Measurements from ENCODE around the gene CASS4.
"Not testable (repeated sequence)": the region's sequence is repeated elsewhere in the genome, so short reads cannot be mapped to it uniquely, and the experiment has no call there.

CASS4 gene

GRCh38 chr20:56395166-56395565 lies 16.9 kb upstream of the CASS4 start:
- H3K27me3 ChIP-seq (ENCODE audit: control insufficient read depth, insufficient read depth, low read length): no peaks in the 10 kb centered on the region
- H3K9ac ChIP-seq (ENCODE audit: low read length): no peak overlapping the region
- no peak overlapping the region for H3K4me3 ChIP-seq (ENCODE audit: low read length)
- H3K36me3 ChIP-seq (ENCODE audit: control insufficient read depth, insufficient read depth, low read length): peaks cover 4% of the 10 kb centered on the region
- H3K4me1 ChIP-seq (ENCODE audit: control insufficient read depth, insufficient read depth, low read length): peaks cover 7% of the 10 kb centered on the region
- H3K9me3 ChIP-seq (ENCODE audit: control insufficient read depth, low read length): no peaks in the 10 kb centered on the region

GRCh38 chr20:56400001-56400640 lies 11.9 kb upstream of the CASS4 start:
- no peak overlapping the region for H3K9ac ChIP-seq (ENCODE audit: low read length)
- H3K36me3 ChIP-seq (ENCODE audit: control insufficient read depth, insufficient read depth, low read length): peaks cover 4% of the 10 kb centered on the region
- no peaks in the 10 kb centered on the region for H3K27me3 ChIP-seq (ENCODE audit: control insufficient read depth, insufficient read depth, low read length)
- no peaks in the 10 kb centered on the region for H3K4me1 ChIP-seq (ENCODE audit: control insufficient read depth, insufficient read depth, low read length)
- H3K4me3 ChIP-seq (ENCODE audit: low read length): no peak overlapping the region
- H3K9me3 ChIP-seq (ENCODE audit: control insufficient read depth, low read length): no peaks in the 10 kb centered on the region

GRCh38 chr20:56403465-56403864 lies 8.6 kb upstream of the CASS4 start:
- no peaks in the 10 kb centered on the region for H3K36me3 ChIP-seq (ENCODE audit: control insufficient read depth, insufficient read depth, low read length)
- no peak overlapping the region for H3K9ac ChIP-seq (ENCODE audit: low read length)
- no peaks in the 10 kb centered on the region for H3K27me3 ChIP-seq (ENCODE audit: control insufficient read depth, insufficient read depth, low read length)
- H3K4me3 ChIP-seq (ENCODE audit: low read length): no peak overlapping the region
- no peaks in the 10 kb centered on the region for H3K9me3 ChIP-seq (ENCODE audit: control insufficient read depth, low read length)
- no peaks in the 10 kb centered on the region for H3K4me1 ChIP-seq (ENCODE audit: control insufficient read depth, insufficient read depth, low read length)

GRCh38 chr20:56405356-56405755 lies 6.7 kb upstream of the CASS4 start:
- not testable (repeated sequence) for H3K36me3 ChIP-seq (ENCODE audit: control insufficient read depth, insufficient read depth, low read length); H3K27me3 ChIP-seq (ENCODE audit: control insufficient read depth, insufficient read depth, low read length); H3K4me1 ChIP-seq (ENCODE audit: control insufficient read depth, insufficient read depth, low read length); H3K9ac ChIP-seq (ENCODE audit: low read length); H3K9me3 ChIP-seq (ENCODE audit: control insufficient read depth, low read length); H3K4me3 ChIP-seq (ENCODE audit: low read length)

- Histone ChIP-seq H3K27me3 (ENCODE audit: control insufficient read depth, insufficient read depth, low read length) (no peaks in the 10 kb centered on the region), H3K4me3 (ENCODE audit: low read length) (no peak overlapping the region), H3K9me3 (ENCODE audit: control insufficient read depth, low read length) (no peaks in the 10 kb centered on the region), H3K9ac (ENCODE audit: low read length) (no peak overlapping the region), H3K4me1 (ENCODE audit: control insufficient read depth, insufficient read depth, low read length) (no peaks in the 10 kb centered on the region), H3K36me3 (ENCODE audit: control insufficient read depth, insufficient read depth, low read length) (no peaks in the 10 kb centered on the region)
These were observed 5.2 kb upstream of the CASS4 start for GRCh38 chr20:56406910-56407309.

GRCh38 chr20:56409521-56409920 lies 2.5 kb upstream of the CASS4 start:
- no peaks in the 10 kb centered on the region for H3K27me3 ChIP-seq (ENCODE audit: control insufficient read depth, insufficient read depth, low read length)
- H3K4me1 ChIP-seq (ENCODE audit: control insufficient read depth, insufficient read depth, low read length): no peaks in the 10 kb centered on the region
- H3K9me3 ChIP-seq (ENCODE audit: control insufficient read depth, low read length): no peaks in the 10 kb centered on the region
- no peak overlapping the region for H3K4me3 ChIP-seq (ENCODE audit: low read length)
- no peak overlapping the region for H3K9ac ChIP-seq (ENCODE audit: low read length)
- H3K36me3 ChIP-seq (ENCODE audit: control insufficient read depth, insufficient read depth, low read length): no peaks in the 10 kb centered on the region

GRCh38 chr20:56409956-56410355 lies 2.1 kb upstream of the CASS4 start:
- no peak overlapping the region for H3K9ac ChIP-seq (ENCODE audit: low read length)
- H3K4me3 ChIP-seq (ENCODE audit: low read length): no peak overlapping the region
- H3K9me3 ChIP-seq (ENCODE audit: control insufficient read depth, low read length): no peaks in the 10 kb centered on the region
- H3K36me3 ChIP-seq (ENCODE audit: control insufficient read depth, insufficient read depth, low read length): no peaks in the 10 kb centered on the region
- no peaks in the 10 kb centered on the region for H3K4me1 ChIP-seq (ENCODE audit: control insufficient read depth, insufficient read depth, low read length)
- no peaks in the 10 kb centered on the region for H3K27me3 ChIP-seq (ENCODE audit: control insufficient read depth, insufficient read depth, low read length)

GRCh38 chr20:56411287-56411686 lies 773 bp upstream of the CASS4 start:
- not testable (repeated sequence) for H3K9me3 ChIP-seq (ENCODE audit: control insufficient read depth, low read length); H3K36me3 ChIP-seq (ENCODE audit: control insufficient read depth, insufficient read depth, low read length); H3K4me1 ChIP-seq (ENCODE audit: control insufficient read depth, insufficient read depth, low read length)

GRCh38 chr20:56412473-56412790 lies 372 bp downstream of the CASS4 start:
- Histone ChIP-seq H3K9ac (ENCODE audit: low read length) (no peak overlapping the region), H3K4me1 (ENCODE audit: control insufficient read depth, insufficient read depth, low read length) (no peaks in the 10 kb centered on the region), H3K27me3 (ENCODE audit: control insufficient read depth, insufficient read depth, low read length) (no peaks in the 10 kb centered on the region), H3K4me3 (ENCODE audit: low read length) (no peak overlapping the region), H3K36me3 (ENCODE audit: control insufficient read depth, insufficient read depth, low read length) (no peaks in the 10 kb centered on the region), H3K9me3 (ENCODE audit: control insufficient read depth, low read length) (no peaks in the 10 kb centered on the region)

More at GRCh38 chr20:56411287-56411686, 773 bp upstream of the CASS4 start:
- H3K4me3 ChIP-seq (ENCODE audit: low read length); H3K27me3 ChIP-seq (ENCODE audit: control insufficient read depth, insufficient read depth, low read length); H3K9ac ChIP-seq (ENCODE audit: low read length): not testable (repeated sequence)

GRCh38 chr20:56412949-56413348 lies 889 bp downstream of the CASS4 start:
- no peaks in the 10 kb centered on the region for H3K4me1 ChIP-seq (ENCODE audit: control insufficient read depth, insufficient read depth, low read length)
- H3K36me3 ChIP-seq (ENCODE audit: control insufficient read depth, insufficient read depth, low read length): peaks cover under 1% of the 10 kb centered on the region
- H3K9ac ChIP-seq (ENCODE audit: low read length): no peak overlapping the region
- no peaks in the 10 kb centered on the region for H3K9me3 ChIP-seq (ENCODE audit: control insufficient read depth, low read length)
- no peaks in the 10 kb centered on the region for H3K27me3 ChIP-seq (ENCODE audit: control insufficient read depth, insufficient read depth, low read length)
- no peak overlapping the region for H3K4me3 ChIP-seq (ENCODE audit: low read length)

- Histone ChIP-seq H3K4me3 (ENCODE audit: low read length) (no peak overlapping the region), H3K4me1 (ENCODE audit: control insufficient read depth, insufficient read depth, low read length) (no peaks in the 10 kb centered on the region), H3K36me3 (ENCODE audit: control insufficient read depth, insufficient read depth, low read length) (peaks cover 3% of the 10 kb centered on the region), H3K9me3 (ENCODE audit: control insufficient read depth, low read length) (no peaks in the 10 kb centered on the region), H3K9ac (ENCODE audit: low read length) (no peak overlapping the region), H3K27me3 (ENCODE audit: control insufficient read depth, insufficient read depth, low read length) (no peaks in the 10 kb centered on the region)
These were observed 3.0 kb downstream of the CASS4 start for GRCh38 chr20:56414842-56415765.

GRCh38 chr20:56417402-56417801 lies 5.3 kb downstream of the CASS4 start:
- no peak overlapping the region for H3K4me3 ChIP-seq (ENCODE audit: low read length)

More at GRCh38 chr20:56417402-56417801, 5.3 kb downstream of the CASS4 start:
- H3K36me3 ChIP-seq (ENCODE audit: control insufficient read depth, insufficient read depth, low read length): peaks cover 3% of the 10 kb centered on the region
- no peak overlapping the region for H3K9ac ChIP-seq (ENCODE audit: low read length)
- no peaks in the 10 kb centered on the region for H3K9me3 ChIP-seq (ENCODE audit: control insufficient read depth, low read length)
- H3K27me3 ChIP-seq (ENCODE audit: control insufficient read depth, insufficient read depth, low read length): no peaks in the 10 kb centered on the region
- H3K4me1 ChIP-seq (ENCODE audit: control insufficient read depth, insufficient read depth, low read length): peaks cover 3% of the 10 kb centered on the region
